ENCODE measurements around the gene NANS. TPM values are rescaled to one million over a fixed set of nuclear protein-coding genes. Genes with fewer than 3 reads are reported as not detected.

The NANS gene
- total and polyA plus RNA-seq, 2 of the 13 experiments (the other 11 are each of a cell fraction or from before 2014, with no cell fraction given), result 86.9 to 203 TPM

DNA sequence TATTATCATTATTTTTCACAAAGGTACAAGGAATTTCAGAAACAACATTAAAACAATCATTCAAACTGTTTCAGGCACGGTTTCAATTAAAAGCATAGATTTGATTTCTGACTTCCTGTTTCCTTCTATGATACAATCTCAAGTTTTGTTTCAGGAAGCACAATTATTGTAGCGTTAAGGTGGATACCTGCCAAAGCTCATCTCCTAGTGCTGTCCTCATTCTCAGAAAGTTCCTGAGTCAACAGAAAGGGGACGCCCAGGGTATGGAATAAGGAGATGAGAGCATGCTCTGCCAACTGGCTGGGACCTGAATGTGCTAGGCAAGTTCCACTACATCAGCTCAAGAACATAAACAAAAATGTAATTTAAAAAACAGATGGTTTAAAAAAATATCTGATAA lies 64.5 kb downstream of the NANS start:
- peaks cover 4% of the 10 kb centered on the region for H3K79me2 ChIP-seq (ENCODE audit: insufficient read depth, low read length)
- H3K36me3 ChIP-seq (replicated peaks in 1 of 2; ENCODE audit: control insufficient read depth in 1 of 2, insufficient read depth in 2 of 2, low read length in 2 of 2), result peaks cover 0 to 12% of the 10 kb centered on the region in 2 experiments; a peak in 2 of 5 replicates
- no peak overlapping the region for H3K27ac ChIP-seq (ENCODE audit: extremely low read length, insufficient read depth, low read length)
- no peak overlapping the region for H3K9ac ChIP-seq (ENCODE audit: insufficient read depth, low read depth, low read length)
- ATAC-seq, result no peak
- ChIA-PET CTCF (ENCODE audit: low intra/inter-chr PET ratio, low total read pairs) (no interaction called here), POLR2A (interaction anchor here (3.4 kb wide), 1 partner anchor 61 kb away, joined by 16 read pairs; no protein-coding TSS in a partner anchor)
- in situ Hi-C loops (cut with HindIII; ENCODE audit: extremely low pct_ligation_motif_present, low pct_unique_long_range_greater_than_20kb) (no loop called here), intact Hi-C loops (cut with micrococcal nuclease; ENCODE audit: unreplicated experiment) (no loop called here)
- FAIRE-seq, result no peak
- peaks cover 19% of the 10 kb centered on the region for H3K4me1 ChIP-seq (ENCODE audit: insufficient read depth, low read length)
- BruUV-seq (replicated peaks), result no TSS peak
- TF ChIP-seq, protein P1, sequence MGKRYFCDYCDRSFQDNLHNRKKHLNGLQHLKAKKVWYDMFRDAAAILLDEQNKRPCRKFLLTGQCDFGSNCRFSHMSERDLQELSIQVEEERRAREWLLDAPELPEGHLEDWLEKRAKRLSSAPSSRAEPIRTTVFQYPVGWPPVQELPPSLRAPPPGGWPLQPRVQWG (CRISPR knock-in tag; IDR thresholded peaks at IDR 0.05; ENCODE audit: borderline replicate concordance, low read depth), result no peak
- TF ChIP-seq MEIS2 (CRISPR knock-in tag; IDR thresholded peaks at IDR 0.05) (no peak), NFATC3 (CRISPR knock-in tag; IDR thresholded peaks at IDR 0.05) (no peak), GATA4 (IDR thresholded peaks at IDR 0.05; ENCODE audit: borderline replicate concordance, low read depth) (no peak), GTF2F1 (IDR thresholded peaks at IDR 0.05; ENCODE audit: low read length) (no peak), PHB2 (IDR thresholded peaks at IDR 0.05; ENCODE audit: partially characterized antibody) (no peak), SETDB1 (CRISPR knock-in tag; IDR thresholded peaks at IDR 0.05; ENCODE audit: borderline replicate concordance) (no peak), ZNF556 (CRISPR knock-in tag; IDR thresholded peaks at IDR 0.05; ENCODE audit: borderline replicate concordance) (no peak), NONO (IDR thresholded peaks at IDR 0.05) (no peak), NONO (CRISPR knock-in tag; conservative IDR thresholded peaks at IDR 0.05) (no peak), ZNF709 (CRISPR knock-in tag; IDR thresholded peaks at IDR 0.05) (no peak)
- TF ChIP-seq, protein P2, sequence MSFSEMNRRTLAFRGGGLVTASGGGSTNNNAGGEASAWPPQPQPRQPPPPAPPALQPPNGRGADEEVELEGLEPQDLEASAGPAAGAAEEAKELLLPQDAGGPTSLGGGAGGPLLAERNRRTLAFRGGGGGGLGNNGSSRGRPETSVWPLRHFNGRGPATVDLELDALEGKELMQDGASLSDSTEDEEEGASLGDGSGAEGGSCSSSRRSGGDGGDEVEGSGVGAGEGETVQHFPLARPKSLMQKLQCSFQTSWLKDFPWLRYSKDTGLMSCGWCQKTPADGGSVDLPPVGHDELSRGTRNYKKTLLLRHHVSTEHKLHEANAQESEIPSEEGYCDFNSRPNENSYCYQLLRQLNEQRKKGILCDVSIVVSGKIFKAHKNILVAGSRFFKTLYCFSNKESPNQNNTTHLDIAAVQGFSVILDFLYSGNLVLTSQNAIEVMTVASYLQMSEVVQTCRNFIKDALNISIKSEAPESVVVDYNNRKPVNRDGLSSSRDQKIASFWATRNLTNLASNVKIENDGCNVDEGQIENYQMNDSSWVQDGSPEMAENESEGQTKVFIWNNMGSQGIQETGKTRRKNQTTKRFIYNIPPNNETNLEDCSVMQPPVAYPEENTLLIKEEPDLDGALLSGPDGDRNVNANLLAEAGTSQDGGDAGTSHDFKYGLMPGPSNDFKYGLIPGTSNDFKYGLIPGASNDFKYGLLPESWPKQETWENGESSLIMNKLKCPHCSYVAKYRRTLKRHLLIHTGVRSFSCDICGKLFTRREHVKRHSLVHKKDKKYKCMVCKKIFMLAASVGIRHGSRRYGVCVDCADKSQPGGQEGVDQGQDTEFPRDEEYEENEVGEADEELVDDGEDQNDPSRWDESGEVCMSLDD (CRISPR knock-in tag; IDR thresholded peaks at IDR 0.05; ENCODE audit: borderline replicate concordance), result no peak
- TF ChIP-seq, protein P3, sequence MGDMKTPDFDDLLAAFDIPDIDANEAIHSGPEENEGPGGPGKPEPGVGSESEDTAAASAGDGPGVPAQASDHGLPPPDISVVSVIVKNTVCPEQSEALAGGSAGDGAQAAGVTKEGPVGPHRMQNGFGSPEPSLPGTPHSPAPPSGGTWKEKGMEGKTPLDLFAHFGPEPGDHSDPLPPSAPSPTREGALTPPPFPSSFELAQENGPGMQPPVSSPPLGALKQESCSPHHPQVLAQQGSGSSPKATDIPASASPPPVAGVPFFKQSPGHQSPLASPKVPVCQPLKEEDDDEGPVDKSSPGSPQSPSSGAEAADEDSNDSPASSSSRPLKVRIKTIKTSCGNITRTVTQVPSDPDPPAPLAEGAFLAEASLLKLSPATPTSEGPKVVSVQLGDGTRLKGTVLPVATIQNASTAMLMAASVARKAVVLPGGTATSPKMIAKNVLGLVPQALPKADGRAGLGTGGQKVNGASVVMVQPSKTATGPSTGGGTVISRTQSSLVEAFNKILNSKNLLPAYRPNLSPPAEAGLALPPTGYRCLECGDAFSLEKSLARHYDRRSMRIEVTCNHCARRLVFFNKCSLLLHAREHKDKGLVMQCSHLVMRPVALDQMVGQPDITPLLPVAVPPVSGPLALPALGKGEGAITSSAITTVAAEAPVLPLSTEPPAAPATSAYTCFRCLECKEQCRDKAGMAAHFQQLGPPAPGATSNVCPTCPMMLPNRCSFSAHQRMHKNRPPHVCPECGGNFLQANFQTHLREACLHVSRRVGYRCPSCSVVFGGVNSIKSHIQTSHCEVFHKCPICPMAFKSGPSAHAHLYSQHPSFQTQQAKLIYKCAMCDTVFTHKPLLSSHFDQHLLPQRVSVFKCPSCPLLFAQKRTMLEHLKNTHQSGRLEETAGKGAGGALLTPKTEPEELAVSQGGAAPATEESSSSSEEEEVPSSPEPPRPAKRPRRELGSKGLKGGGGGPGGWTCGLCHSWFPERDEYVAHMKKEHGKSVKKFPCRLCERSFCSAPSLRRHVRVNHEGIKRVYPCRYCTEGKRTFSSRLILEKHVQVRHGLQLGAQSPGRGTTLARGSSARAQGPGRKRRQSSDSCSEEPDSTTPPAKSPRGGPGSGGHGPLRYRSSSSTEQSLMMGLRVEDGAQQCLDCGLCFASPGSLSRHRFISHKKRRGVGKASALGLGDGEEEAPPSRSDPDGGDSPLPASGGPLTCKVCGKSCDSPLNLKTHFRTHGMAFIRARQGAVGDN (CRISPR knock-in tag; IDR thresholded peaks at IDR 0.05), result no peak
- TF ChIP-seq, protein P4, sequence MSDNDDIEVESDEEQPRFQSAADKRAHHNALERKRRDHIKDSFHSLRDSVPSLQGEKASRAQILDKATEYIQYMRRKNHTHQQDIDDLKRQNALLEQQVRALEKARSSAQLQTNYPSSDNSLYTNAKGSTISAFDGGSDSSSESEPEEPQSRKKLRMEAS (IDR thresholded peaks at IDR 0.05), result no peak
- no peaks in the 10 kb centered on the region for H3K27me3 ChIP-seq (ENCODE audit: control insufficient read depth in 1 of 2, insufficient read depth in 2 of 2, low read length in 2 of 2)
- no peaks in the 10 kb centered on the region for H4K20me1 ChIP-seq (ENCODE audit: insufficient read depth, low read length)
- H3K9me3 ChIP-seq (ENCODE audit: low read length), result no peaks in the 10 kb centered on the region
- H3K4me3 ChIP-seq (replicated peaks in 1 of 3; ENCODE audit: insufficient read depth in 1 of 3, low read depth in 2 of 3, low read length in 3 of 3), result no peak overlapping the region
- no peak for DNase-seq (ENCODE audit: low spot score)
- H2AFZ ChIP-seq (ENCODE audit: low read length), result no peak overlapping the region
- no peak overlapping the region for H3K4me2 ChIP-seq (ENCODE audit: low read depth, low read length)
- 72% methylated on average over 3 of the region's 3 CpGs for WGBS (ENCODE audit: low lambda C conversion rate)

Data from HepG2 (cell line).